GM19324 (cell line): ENCODE measurements around the gene LRRFIP2.
"Not testable (repeated sequence)": the region's sequence is repeated elsewhere in the genome, so short reads cannot be mapped to it uniquely, and the experiment has no call there.

Source experiments
- ATAC-seq: cut with Tn5 transposase; IDR thresholded peaks from one replicate; pipeline ENCODE4 v1.9.1; 2021; ENCODE audit warnings: mild to moderate bottlenecking, moderate library complexity; ENCODE audit not compliant: unreplicated experiment, low FRiP score

Gene LRRFIP2

GRCh38 chr3:37082317-37082716, 92.1 kb downstream of the LRRFIP2 start:
- ATAC-seq = no peak

- no peak for ATAC-seq
These were observed 98.4 kb downstream of the LRRFIP2 start for GRCh38 chr3:37075955-37076354.

GRCh38 chr3:37074178-37074577, 100.2 kb downstream of the LRRFIP2 start:
- ATAC-seq = no peak

GRCh38 chr3:37072892-37073291, 101.5 kb downstream of the LRRFIP2 start:
- ATAC-seq = no peak

GRCh38 chr3:37071921-37072320, 102.5 kb downstream of the LRRFIP2 start:
- no peak for ATAC-seq

- ATAC-seq = no peak
These were observed 106.4 kb downstream of the LRRFIP2 start for GRCh38 chr3:37068031-37068430.

GRCh38 chr3:37067577-37067976, 106.8 kb downstream of the LRRFIP2 start:
- ATAC-seq = no peak

- ATAC-seq = no peak
These were observed 109.6 kb downstream of the LRRFIP2 start for GRCh38 chr3:37064747-37065146.

- no peak for ATAC-seq
These were observed 116.3 kb downstream of the LRRFIP2 start for GRCh38 chr3:37058117-37058516.

GRCh38 chr3:37056826-37057225, 117.6 kb downstream of the LRRFIP2 start:
- no peak for ATAC-seq

- not testable (repeated sequence) for ATAC-seq
These were observed 119.3 kb downstream of the LRRFIP2 start for GRCh38 chr3:37055077-37055476.

- no peak for ATAC-seq
These were observed 120.0 kb downstream of the LRRFIP2 start for GRCh38 chr3:37054370-37054769.

- no peak for ATAC-seq
These were observed 120.6 kb downstream of the LRRFIP2 start for GRCh38 chr3:37053753-37054152.

GRCh38 chr3:37053337-37053736, 121.0 kb downstream of the LRRFIP2 start:
- no peak for ATAC-seq

GRCh38 chr3:37052860-37053259, 121.5 kb downstream of the LRRFIP2 start:
- no peak for ATAC-seq

GRCh38 chr3:37050282-37050681, 124.1 kb downstream of the LRRFIP2 start:
- no peak for ATAC-seq

GRCh38 chr3:37042712-37043111, 131.7 kb downstream of the LRRFIP2 start:
- not testable (repeated sequence) for ATAC-seq

- no peak for ATAC-seq
These were observed 132.7 kb downstream of the LRRFIP2 start for GRCh38 chr3:37041546-37042195.

GRCh38 chr3:37040231-37040630, 134.2 kb downstream of the LRRFIP2 start:
- ATAC-seq = no peak

- no peak for ATAC-seq
These were observed 135.1 kb downstream of the LRRFIP2 start for GRCh38 chr3:37039161-37039846.

- no peak for ATAC-seq
These were observed 137.0 kb downstream of the LRRFIP2 start for GRCh38 chr3:37037352-37037751.

GRCh38 chr3:37032961-37033360, 141.4 kb downstream of the LRRFIP2 start:
- no peak for ATAC-seq
